Testis (tissue), 3 donors: ENCODE data around the gene VILL. TPM values are rescaled to one million over a fixed set of nuclear protein-coding genes. Genes with fewer than 3 reads are reported as not detected.

ENCODE experiments used
- DNase-seq: peaks from one replicate; pipeline ENCODE4 v3.0.0-alpha.2; 2019
- H3K27ac ChIP-seq, 2 donors: fragments of 200-600 bp; sonication (generic); one replicate each; pipeline ENCODE4 v1.5.1; 2019
- H3K27me3 ChIP-seq: fragments of 200-600 bp; sonication (generic); one replicate; pipeline ENCODE4 v1.5.1; 2019
- H3K36me3 ChIP-seq: fragments of 200-600 bp; sonication (generic); one replicate; pipeline ENCODE4 v1.5.1; 2017; ENCODE audit warnings: low read depth; ENCODE audit errors: missing control alignments
- H3K4me1 ChIP-seq: fragments of 200-600 bp; sonication (generic); one replicate; pipeline ENCODE4 v1.5.1; 2019
- H3K4me3 ChIP-seq, 2 donors: fragments of 200-600 bp; sonication (generic); one replicate each; pipeline ENCODE4 v1.5.1; 2017 to 2019
- H3K9me3 ChIP-seq: fragments of 200-600 bp; sonication (generic); one replicate; pipeline ENCODE4 v1.5.1; 2017
- CTCF ChIP-seq, 3 experiments: fragments of 450-650 bp in 2 of 3; fragments of 200-600 bp in 1 of 3; sonication (generic) in 1 of 3; IDR thresholded peaks; one replicate each; pipeline ENCODE4 v1.5.1; 2016 to 2019; ENCODE audit warnings: antibody characterized with exemption in 3 of 3, mild to moderate bottlenecking in 2 of 3, moderate library complexity in 1 of 3
- POLR2A ChIP-seq: fragments of 450-650 bp; IDR thresholded peaks from one replicate; pipeline ENCODE4 v1.6.1; 2017; ENCODE audit warnings: antibody characterized with exemption, mild to moderate bottlenecking, moderate library complexity
- WGBS, 2 donors: methylation state at CpG; one replicate each; pipeline ENCODE4 v1.1.5; 2018; 5-methylcytosine and 5-hydroxymethylcytosine counted together
- intact Hi-C: fragments of 100-400 bp; cut with DNase I; formaldehyde crosslinking; loops from one replicate; pipeline ENCODE4 v1.15.1; 2023; ENCODE audit warnings: low total_unique reads
- polyA plus RNA-seq: library from polyadenylated mRNA; stranded (reverse); fragments of 350-450 nt; fragmentation: Illumina TruSeq; extraction: RNeasy Lipid Tissue Mini Kit (QIAGEN cat#74804); gene quantifications from one replicate; pipeline ENCODE4 v1.2.3, GENCODE V29; 2014; ENCODE audit warnings: low read depth, low replicate concordance; ENCODE audit not compliant: insufficient read depth
- total RNA-seq, 2 donors: library from RNA; depleted of rRNA; stranded (reverse); fragments of >200 nt; gene quantifications; one replicate each; pipeline ENCODE4 v1.2.3, GENCODE V29; 2016

Gene VILL
- total and polyA plus RNA-seq, 3 donors from 2014 or later: 9.5 to 17.4 (median 16.3) TPM

GRCh38 chr3:38019658-38020341 lies 29.2 kb downstream of the VILL start:
- Histone ChIP-seq H3K4me3 (no peak overlapping the region), H3K27ac (peak overlapping the region in 1 of 2 donors; percentile 45), H3K9me3 (no peaks in the 10 kb centered on the region), H3K36me3 (no peaks in the 10 kb centered on the region), H3K27me3 (no peaks in the 10 kb centered on the region), H3K4me1 (peaks cover 15% of the 10 kb centered on the region)
- intact Hi-C loops: no loop called here
- no peak for TF ChIP-seq POLR2A
- TF ChIP-seq CTCF (IDR thresholded peaks at IDR 0.05): no peak
- no peak for DNase-seq
- WGBS, 2 donors: 66 to 77% methylated on average over 10 of the region's 10 CpGs

- no peaks in the 10 kb centered on the region for H3K9me3 ChIP-seq
- DNase-seq: no peak
- WGBS, 2 donors: 84 to 88% methylated on average over 3 of the region's 3 CpGs
- TF ChIP-seq POLR2A (no peak), CTCF (IDR thresholded peaks at IDR 0.05) (no peak)
- H3K36me3 ChIP-seq: no peaks in the 10 kb centered on the region
- H3K27me3 ChIP-seq: no peaks in the 10 kb centered on the region
- peaks cover 17% of the 10 kb centered on the region for H3K4me1 ChIP-seq
- H3K4me3 ChIP-seq: no peak overlapping the region
- intact Hi-C loops: no loop called here
- H3K27ac ChIP-seq: peak overlapping the region in 1 of 2 donors; percentile 45
Measured at GRCh38 chr3:38020342-38020726, 29.7 kb downstream of the VILL start.

- H3K9me3 ChIP-seq: no peaks in the 10 kb centered on the region
- 83 to 88% methylated on average over 3 to 4 of the region's 4 CpGs for WGBS, 2 donors
- no peak for DNase-seq
- H3K4me3 ChIP-seq: no peak overlapping the region
- no peaks in the 10 kb centered on the region for H3K27me3 ChIP-seq
- H3K36me3 ChIP-seq: no peaks in the 10 kb centered on the region
- no peak for TF ChIP-seq CTCF (IDR thresholded peaks at IDR 0.05)
- TF ChIP-seq POLR2A: no peak
- intact Hi-C loops: no loop called here
- no peak overlapping the region for H3K27ac ChIP-seq
- peaks cover 25% of the 10 kb centered on the region for H3K4me1 ChIP-seq
Measured at GRCh38 chr3:38021196-38021595, 30.6 kb downstream of the VILL start.

GRCh38 chr3:38022301-38022700 lies 31.7 kb downstream of the VILL start:
- no peaks in the 10 kb centered on the region for H3K36me3 ChIP-seq
- 58 to 71% methylated on average over 3 of the region's 3 CpGs for WGBS, 2 donors
- H3K4me3 ChIP-seq: no peak overlapping the region
- no peak overlapping the region for H3K27ac ChIP-seq
- intact Hi-C loops: no loop called here
- H3K27me3 ChIP-seq: no peaks in the 10 kb centered on the region
- H3K9me3 ChIP-seq: no peaks in the 10 kb centered on the region
- peaks cover 25% of the 10 kb centered on the region for H3K4me1 ChIP-seq
- no peak for DNase-seq
- no peak for TF ChIP-seq CTCF (IDR thresholded peaks at IDR 0.05)
- no peak for TF ChIP-seq POLR2A
